NK-92 treated with Interleukin-12 subunit alpha and Interleukin-12 subunit beta, amount 100 ng/mL, for 24 hours (cell line): Measurements from ENCODE around the gene LRRC52.

ENCODE experiments used
- DNase-seq: peaks from one replicate; lab custom pipeline; 2025; lab: John Stamatoyannopoulos, UW

The LRRC52 gene, protein sequence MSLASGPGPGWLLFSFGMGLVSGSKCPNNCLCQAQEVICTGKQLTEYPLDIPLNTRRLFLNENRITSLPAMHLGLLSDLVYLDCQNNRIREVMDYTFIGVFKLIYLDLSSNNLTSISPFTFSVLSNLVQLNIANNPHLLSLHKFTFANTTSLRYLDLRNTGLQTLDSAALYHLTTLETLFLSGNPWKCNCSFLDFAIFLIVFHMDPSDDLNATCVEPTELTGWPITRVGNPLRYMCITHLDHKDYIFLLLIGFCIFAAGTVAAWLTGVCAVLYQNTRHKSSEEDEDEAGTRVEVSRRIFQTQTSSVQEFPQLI

DNA sequence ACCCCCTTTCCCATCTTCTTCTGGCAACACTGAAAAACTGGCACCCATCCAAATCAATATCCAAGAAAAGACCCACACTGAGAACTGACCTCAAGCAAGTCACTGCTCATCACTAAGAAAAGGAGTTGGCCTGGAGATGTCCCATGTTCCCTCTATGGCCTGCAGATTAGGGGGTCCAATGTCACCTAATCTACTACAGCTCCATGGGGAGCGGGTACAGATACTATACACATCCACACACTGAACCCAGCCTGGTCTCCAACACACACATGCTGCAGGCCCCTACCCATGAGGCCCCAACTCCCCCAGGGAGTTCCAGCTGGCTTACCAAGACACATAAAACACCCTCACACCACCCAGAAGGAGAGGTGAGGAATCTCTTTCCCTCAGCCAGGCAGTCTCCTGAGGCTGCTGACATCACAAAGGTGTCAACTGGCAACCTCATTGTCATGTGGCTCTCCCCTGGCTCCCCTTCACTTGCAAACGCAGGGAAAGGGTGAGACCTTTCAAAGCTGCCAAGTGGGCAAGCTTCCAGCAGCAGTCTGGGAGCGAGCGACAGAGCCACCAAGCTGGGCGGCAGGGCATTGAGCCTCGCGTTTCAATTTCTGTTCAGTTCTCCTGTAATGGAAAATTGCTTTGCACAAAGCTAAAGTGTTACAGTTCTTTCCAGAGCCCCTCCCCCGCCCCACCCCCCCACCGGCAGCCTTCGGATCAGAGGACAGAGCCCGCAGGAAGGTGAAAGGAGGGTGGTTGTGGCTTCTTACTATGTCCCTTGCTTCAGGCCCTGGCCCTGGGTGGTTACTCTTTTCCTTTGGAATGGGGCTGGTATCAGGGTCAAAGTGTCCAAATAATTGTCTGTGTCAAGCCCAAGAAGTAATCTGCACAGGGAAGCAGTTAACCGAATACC lies at the start of gene LRRC52:
TSS of gene LRRC52 (plus strand) at position 469 of the 907 bp plus-strand sequence. CDS start at position 766, 297 bp downstream.
- DNase-seq = no peak

DNA sequence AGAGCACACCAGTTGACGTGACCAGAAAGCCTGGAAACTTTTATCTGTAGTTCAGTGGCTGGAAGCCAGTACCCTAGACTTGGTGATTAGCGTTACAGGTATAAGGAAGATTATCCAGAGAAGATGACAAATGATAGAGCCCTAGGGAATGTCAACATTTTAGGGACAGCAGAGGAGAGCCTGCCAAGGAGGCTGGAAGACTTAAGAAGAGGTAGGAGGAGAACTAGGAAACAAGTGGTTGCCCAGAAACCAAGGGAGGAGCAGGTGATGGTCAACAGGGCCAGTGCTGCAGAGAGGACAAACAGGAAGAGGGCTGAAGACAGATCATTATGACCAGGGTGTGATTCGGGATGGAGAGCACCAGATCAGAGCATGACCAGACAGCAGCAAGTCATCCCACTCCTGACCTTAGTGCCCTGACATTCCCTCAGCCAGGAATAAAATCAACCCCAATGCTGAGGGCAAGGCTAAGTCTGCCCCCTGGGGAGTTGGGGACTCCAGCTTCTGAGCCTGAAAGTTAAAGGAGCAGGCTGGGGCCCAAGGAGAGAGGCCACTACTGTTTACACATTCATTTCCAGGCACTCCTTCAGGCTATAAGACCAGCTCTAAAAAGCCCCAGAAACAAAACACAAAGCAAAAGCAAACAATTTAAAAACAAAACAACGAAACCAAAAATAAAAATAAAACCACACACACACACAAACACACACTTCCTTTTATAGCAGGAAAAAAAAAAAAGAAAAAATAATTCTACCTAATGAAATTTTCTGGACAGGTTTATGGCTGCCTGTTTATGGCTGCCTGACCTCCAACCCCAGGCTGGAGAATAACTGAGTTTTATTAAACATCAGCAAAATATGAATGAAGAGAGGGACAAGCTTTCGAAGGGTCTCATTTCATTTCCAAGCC lies 48.6 kb upstream of the LRRC52 start:
- DNase-seq = no peak

DNA sequence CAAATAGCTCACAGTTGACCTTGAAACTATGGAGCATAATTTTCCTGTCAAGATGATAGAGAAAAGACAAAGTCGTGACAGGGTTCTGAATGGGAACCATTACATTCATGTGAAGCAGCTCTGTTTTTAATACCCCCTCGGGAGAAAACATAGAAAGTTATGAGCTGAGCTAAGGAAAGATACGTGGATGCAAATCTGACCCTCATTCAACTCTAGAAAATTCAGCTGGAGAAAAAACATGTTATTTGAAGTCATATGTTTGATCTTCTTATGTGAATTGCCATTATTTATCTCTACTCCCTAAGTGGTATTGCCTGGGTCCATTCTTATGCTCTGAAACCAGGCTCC lies 48.0 kb upstream of the LRRC52 start:
- no peak for DNase-seq

DNA sequence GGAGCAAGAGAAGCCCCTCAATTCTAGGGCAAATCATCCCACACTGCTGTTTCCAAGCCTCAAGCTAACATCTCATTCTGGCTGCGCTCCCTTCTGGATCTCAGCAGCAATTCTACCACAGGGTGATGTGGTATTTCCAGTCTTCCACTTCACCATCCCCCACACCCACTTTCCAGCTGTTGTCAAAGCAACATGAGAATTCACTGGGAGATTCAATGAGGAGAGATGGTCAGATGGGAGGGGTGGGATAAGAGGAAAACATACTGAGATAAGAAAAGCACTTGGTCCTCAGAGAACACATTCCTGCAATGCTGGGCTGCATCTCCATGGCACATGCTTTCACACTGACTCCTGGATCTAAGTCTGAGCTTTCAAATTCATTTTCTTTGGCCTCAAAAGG lies 47.3 kb upstream of the LRRC52 start:
- DNase-seq = no peak

DNA sequence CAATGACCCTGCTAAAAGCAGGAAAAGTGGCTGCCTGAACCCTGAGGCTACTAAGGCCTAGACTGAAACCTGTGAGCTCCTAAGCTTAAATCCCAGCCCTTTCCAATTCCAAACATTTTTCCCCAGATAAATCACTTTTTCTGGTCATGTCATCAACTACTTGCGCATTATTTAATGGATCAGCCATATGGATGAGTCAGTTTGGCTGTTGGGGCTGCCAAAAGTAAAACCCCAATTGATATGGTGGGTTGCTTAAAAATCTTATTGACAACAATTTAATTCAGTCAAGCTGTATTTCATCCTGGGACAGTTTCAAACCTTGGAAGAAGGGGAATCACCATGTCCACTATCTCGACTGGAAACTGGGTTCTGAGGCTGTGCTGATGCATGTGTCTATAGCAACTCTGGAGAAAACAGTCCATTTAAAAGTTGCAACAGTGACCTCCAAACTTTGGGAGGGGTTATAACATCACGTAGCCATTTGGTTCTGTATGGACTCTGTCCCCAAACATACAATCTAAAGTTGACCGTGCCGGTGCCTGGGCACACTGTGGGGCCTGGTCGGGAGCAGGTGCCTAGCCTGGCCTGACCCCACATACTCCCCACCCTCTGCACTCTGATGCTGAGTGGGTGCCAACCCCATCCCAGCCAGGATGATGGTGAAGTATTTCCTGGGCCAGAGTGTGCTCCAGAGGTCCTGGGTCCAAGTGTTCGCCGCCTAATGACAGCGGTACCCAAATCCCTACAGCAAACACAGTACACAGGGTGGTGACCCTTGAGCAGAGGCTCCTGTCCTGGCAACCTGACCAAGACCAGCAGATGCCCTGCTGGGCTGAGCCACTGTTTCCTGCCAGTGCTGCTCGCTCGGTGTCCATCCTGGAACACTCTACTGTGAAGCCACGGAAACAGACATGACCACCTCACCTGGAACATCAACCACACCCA lies 46.5 kb upstream of the LRRC52 start:
- DNase-seq = no peak

DNA sequence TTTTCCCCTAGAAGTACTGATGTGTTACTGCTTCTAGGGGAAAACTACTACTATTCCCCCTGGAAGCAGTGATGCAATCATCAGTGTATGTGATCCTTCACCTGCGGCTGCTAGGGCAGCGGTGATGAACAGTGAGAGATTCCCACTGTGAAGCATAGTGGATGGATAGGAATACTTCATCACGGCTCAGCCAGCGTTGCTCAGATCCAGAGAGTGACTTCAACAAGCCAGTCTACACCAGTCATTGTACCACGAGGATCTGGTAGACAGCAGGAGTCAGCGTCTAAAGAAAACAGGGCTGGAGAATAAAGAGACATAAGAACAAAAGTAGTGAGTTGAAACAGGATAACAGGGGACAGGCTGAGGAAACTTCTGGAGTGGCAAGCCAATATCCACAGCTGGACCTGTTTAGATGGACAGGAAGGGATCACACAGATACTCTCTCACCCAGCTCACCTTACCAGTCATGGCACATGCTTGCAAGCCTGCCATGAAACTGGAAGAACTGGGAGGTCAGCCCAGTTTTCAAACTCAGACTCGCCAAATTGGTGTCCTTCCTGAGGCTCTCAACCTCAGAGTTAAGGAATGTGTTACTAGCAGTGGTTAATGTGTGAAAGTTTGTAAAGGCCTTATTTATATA lies 42.4 kb upstream of the LRRC52 start:
- DNase-seq = no peak

DNA sequence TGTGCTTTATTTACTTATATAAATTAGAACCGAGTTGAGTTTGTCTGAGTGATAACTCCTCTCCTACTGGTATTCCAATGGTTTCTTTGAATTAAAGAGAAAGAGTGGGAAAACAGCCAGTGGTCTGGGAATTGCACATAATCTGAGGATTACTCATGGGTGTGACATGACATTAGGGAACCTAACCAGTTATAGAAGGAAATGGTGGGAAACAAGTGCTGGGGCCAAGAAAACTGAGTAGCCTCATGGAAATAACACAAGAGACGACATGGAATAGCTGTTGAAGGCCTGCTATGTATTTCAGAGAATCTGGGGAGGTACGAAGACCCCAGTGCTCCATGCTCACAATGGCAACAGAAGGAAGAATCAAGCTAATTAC lies 41.8 kb upstream of the LRRC52 start:
- DNase-seq = no peak

DNA sequence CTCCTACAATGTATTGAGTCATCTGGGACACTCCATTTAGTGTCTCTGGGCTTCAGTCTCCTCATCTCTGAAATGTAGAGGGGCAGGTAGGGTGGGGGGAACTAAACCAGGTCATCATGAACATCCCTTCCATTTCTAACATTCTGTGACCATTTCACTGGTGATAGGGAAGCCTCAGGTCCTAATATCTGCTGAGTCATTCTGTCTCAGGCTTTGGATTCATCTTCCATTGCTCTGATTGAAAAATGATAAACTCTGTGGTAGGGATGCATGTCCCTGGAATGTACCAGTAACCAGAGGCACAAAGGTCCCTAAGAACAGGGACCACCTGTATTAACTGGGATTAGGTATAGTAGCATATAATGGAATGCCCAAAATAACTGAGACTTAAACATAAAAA lies 36.2 kb upstream of the LRRC52 start:
- DNase-seq = no peak

DNA sequence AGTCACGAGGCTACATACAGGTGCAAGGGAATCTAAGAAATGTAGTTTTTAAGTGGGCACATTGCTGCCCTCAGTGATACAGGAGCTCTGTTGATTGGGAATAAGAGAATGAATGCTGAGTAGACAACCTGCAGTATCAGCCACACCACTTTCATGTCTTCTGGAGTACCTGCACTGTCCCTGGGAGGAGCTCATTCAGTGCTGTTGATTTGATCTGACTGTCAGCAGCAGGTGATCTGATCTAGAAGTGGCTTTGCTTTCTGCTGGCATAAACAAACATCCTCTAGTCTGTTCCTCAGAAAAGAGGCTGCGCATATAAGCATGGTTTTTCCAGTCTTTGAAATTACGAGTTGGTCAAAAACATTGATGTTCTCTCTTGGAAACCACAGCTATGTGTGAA lies 35.5 kb upstream of the LRRC52 start:
- no peak for DNase-seq

DNA sequence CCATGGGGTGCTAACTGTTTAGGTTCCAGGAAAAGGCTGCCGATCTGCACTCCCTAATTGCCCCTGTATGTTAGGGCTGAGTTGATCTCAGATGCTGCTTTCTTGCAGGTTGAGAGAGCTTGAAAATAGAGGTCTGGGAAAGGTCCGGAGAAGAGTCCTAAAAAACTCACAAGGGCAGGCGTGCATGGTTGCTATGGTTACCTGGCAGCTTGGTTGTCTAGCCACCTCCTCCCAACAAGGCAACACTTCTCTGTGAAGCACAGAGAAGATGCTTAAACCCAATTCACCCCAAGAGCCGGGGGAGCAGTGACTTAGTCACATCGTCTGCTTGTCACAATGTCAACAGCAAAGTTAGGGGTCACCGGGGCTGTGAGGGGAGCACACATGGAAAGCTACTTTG lies 31.0 kb upstream of the LRRC52 start:
- no peak for DNase-seq

DNA sequence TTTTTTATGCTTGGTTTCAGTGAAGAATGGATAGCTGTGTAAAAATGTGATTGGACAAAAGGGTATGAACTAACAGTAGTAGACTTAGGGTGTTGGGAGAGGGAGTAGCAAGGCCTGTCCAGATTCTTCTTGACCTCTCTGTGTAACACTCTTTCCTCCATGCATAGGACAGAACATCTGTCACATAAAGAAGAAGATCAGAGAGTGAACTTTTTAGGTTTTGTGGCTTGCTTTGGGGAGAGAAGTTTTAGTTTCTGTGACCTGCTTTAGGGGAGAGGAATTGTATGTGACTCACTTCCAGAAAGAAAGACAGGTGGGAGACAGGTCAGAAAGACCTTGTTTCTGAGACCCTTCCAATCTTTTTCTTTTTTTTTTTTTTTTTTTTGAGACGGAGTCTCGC lies 27.3 kb upstream of the LRRC52 start:
- DNase-seq = no peak

DNA sequence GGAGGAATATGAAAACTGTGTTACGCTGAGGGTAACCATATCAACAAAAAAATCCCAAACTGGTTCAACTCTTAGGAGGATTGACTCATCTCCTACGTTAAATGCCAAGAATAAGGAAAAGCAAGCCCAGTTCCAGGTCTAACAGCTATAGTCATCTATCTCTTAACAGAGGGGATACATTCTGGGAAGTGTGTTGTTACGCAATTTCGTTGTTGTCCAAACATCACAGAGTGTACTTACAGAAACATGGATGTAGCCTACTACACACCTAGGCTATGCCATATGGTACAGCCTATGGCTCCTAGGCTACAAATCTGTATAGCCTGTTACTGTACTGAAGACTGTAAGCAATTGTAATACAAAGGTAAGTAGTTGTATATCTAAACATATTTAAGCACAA lies 23.2 kb upstream of the LRRC52 start:
- DNase-seq = no peak

DNA sequence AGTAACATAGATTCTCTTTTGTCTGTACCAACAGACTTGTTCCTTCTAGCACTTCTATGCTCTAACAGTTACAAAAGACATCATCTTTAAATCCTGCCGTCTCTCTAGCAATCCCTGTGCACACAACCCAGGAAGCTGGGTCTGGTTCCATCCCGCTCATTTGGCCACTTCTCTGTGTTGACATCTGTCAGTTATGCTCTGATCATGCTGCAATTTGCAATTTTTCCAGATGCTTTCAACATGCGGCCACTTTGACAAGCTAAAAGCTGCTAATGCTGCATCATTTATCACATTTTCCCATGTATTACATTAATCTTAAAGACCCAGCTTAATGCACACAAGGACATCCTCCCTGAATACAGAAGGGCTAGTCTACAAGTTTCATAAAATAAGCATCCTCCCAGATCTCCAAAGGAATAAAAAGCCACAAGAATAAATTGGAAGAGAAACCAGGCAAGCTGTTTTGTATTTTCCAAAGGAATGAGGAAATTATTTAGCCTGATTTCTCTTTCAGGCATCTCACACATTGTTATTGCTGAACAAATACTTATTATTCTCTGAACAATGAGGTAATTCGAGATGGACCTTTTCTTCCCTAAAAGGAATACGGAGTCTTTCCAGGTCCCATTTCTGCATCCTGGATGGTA lies 19.0 kb upstream of the LRRC52 start:
- DNase-seq = no peak

DNA sequence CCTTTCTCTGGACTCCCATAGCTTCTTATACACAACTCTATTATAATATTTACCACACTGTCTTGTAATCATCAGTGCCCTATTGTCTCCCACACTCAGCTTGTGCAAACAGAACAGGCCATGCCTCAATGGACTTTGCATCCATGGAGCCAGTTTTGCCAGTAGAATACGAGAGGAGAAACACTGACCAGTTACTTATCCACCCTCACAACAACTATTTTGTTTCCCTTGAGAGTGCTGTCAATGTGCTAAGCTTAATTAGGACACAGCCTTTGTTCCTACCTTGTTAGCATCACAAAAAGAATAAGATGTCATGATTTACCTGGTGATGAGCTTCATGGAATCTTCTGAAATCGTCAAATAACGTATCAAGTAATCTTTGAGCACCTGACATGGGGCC lies 18.1 kb upstream of the LRRC52 start:
- no peak for DNase-seq

DNA sequence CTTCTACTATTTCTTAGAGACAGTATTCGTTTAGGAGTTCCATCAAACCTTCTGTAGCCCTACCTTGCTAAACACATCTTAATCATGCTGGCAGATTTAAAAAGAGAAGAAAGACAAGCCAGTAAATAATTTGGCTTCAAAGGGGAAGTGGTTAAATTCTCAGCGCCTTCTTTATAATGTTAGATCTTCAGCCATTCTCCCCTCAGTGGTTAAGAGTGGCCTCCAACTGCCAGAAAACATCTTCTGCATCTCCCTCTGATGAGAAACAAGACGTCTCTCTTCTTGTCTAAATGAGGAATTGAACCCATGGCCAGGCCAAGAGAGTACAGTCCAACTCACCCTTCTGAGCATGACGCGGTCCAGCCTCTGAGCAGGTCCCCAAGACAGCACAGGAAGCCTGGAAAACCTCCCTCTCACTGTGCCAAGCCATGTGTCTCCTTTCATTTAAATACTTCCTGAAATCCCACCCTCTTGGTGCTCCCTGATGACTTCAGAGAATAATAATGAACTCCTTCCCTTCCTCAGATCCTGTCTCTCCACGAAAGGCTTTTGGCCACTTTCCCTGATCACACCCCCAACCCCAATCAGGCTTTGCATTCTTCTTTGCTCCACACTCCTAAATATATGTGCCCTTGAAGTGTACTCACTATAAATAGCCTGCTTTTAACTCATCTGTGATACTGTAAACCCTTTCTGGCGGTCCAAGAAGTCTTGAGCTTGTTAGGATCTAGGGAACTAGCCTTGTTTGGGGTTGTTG lies 16.4 kb upstream of the LRRC52 start:
- no peak for DNase-seq

DNA sequence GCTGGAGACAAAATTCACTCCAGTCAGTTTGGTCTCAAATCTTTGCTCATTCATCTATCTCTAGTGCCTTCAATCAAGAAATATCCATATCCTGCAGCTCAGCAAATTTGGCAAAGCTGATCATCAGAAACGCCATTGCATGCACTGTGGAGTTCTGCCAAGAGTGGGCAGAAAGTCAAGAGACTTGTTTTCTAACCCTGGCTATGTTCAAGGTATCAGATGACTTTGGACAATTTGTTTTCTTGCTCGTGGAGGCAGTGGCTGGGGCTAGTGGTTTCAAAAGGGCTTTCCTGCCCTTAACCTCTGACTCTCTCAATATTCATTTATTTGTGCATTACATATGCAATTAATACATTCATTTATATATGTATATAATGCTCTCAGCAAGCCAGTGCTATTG lies 12.8 kb upstream of the LRRC52 start:
- no peak for DNase-seq

DNA sequence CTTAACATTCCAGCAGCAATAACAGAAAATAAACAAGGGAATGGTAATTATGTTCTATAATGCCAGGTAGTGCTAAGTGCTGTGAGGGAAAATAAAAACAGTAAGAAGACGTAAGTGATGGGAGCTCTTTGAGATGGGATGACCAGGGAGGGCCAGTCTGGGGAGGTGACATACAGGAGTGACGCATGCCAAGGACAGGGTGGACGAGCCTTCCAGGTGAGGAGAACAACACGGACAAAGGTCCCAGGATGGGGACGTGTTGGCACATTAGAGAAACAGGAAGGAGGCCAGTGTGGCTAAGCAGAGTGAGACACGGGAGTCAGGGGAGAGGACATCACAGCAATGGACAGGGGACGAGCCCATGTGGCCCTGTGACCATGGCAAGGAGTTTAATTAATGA lies 11.7 kb upstream of the LRRC52 start:
- DNase-seq = no peak

DNA sequence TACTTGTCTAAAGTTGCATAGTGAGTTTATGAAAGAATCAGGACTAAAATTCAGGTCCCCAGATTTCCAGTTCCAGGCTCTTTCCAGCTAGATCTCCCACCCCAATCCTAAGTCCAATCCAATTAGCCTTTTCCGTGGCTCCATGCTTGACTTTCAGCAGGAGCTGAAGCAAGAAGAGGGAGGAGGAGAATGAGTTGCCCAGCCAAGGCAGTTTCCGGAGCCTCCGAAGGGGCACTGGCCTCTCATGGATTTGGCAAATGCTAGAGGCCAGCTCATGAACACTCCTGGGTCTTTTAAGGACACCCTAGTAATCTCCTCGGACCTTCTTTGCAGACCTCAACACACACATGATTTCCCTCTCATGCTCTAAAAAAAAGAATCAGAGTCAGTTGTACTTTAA lies 10.5 kb upstream of the LRRC52 start:
- no peak for DNase-seq

DNA sequence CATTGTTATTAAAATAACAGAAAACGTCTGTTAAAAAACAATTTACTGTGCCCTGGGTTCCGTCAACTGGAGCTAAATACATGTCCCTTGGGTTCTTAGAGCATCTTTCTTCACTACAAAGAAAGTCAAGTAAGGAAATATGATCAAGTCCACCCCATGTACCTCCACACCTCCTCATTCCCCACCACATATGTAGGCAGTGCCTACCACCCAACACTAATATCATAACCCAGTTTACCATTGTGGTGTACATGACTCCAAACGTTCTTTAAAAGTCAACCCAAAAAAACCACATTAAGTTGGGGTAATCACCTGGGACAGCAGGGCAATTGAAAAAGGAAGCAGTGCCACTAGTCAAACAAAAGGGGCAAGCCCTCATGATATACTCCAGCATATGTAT lies 7.8 kb upstream of the LRRC52 start:
- no peak for DNase-seq
